GM19467 (cell line): ENCODE data around the gene CDPF1.
"Not testable (repeated sequence)": the region's sequence is repeated elsewhere in the genome, so short reads cannot be mapped to it uniquely, and the experiment has no call there.

ENCODE experiments used
- ATAC-seq: cut with Tn5 transposase; IDR thresholded peaks from one replicate; pipeline ENCODE4 v1.9.1; 2021; ENCODE audit warnings: mild to moderate bottlenecking, moderate library complexity; ENCODE audit not compliant: unreplicated experiment

Gene CDPF1

GRCh38 chr22:46281866-46282678 is 32.0 kb upstream of the CDPF1 start:
- no peak for ATAC-seq

GRCh38 chr22:46280999-46281623 is 31.0 kb upstream of the CDPF1 start:
- ATAC-seq: no peak

GRCh38 chr22:46280063-46280817 is 30.1 kb upstream of the CDPF1 start:
- no peak for ATAC-seq

GRCh38 chr22:46278656-46279645 is 28.9 kb upstream of the CDPF1 start:
- ATAC-seq: no peak

- no peak for ATAC-seq
Measured at GRCh38 chr22:46276563-46276962, 26.5 kb upstream of the CDPF1 start.

- ATAC-seq: no peak
Measured at GRCh38 chr22:46275455-46276122, 25.5 kb upstream of the CDPF1 start.

- ATAC-seq: no peak
Measured at GRCh38 chr22:46274381-46274780, 24.3 kb upstream of the CDPF1 start.

- ATAC-seq: no peak
Measured at GRCh38 chr22:46273432-46274148, 23.5 kb upstream of the CDPF1 start.

GRCh38 chr22:46272762-46273431 is 22.8 kb upstream of the CDPF1 start:
- no peak for ATAC-seq

GRCh38 chr22:46272196-46272595 is 22.1 kb upstream of the CDPF1 start:
- no peak for ATAC-seq

- ATAC-seq: no peak
Measured at GRCh38 chr22:46269564-46269963, 19.5 kb upstream of the CDPF1 start.

GRCh38 chr22:46267431-46268279 is 17.6 kb upstream of the CDPF1 start, which contains the start of gene TTC38:
Gene TTC38, plus strand, starts transcription at chr22:46268008. Its CDS starts 32 bp downstream, at chr22:46268040.
- peak; percentile 76 for ATAC-seq

- not testable (repeated sequence) for ATAC-seq
Measured at GRCh38 chr22:46265627-46266026, 15.5 kb upstream of the CDPF1 start.

- not testable (repeated sequence) for ATAC-seq
Measured at GRCh38 chr22:46264520-46264919, 14.4 kb upstream of the CDPF1 start.

GRCh38 chr22:46263216-46263590 is 13.1 kb upstream of the CDPF1 start, which contains the start of gene PKDREJ:
Gene PKDREJ, minus strand, starts transcription at chr22:46263343. Its CDS starts 21 bp downstream, at chr22:46263322.
- no peak for ATAC-seq

- ATAC-seq: no peak
Measured at GRCh38 chr22:46262449-46263215, 12.5 kb upstream of the CDPF1 start.

- ATAC-seq: no peak
Measured at GRCh38 chr22:46260038-46260437, 9.9 kb upstream of the CDPF1 start.
